Measurements from ENCODE around the gene FARS2. TPM values are rescaled to one million over a fixed set of nuclear protein-coding genes. Genes with fewer than 3 reads are reported as not detected.

Gene FARS2
- total RNA-seq, 2 donors from 2014 or later, result 16.2 to 18.3 TPM

- H3K27ac ChIP-seq (ENCODE audit: low read depth, low read length), result no peak overlapping the region
- Mint-ChIP-seq H3K27ac (no peak overlapping the region), H3K36me3 (ENCODE audit: low read depth) (no peaks in the 10 kb centered on the region), H3K4me1 (peaks cover 16% of the 10 kb centered on the region), H3K9me3 (no peaks in the 10 kb centered on the region), H3K27me3 (ENCODE audit: insufficient read depth) (no peaks in the 10 kb centered on the region), H3K4me3 (no peak overlapping the region)
- WGBS, 2 experiments (ENCODE audit: insufficient coverage in 1 of 2, insufficient read length in 1 of 2), result 91 to 92% methylated on average over 12 to 14 of the region's 14 CpGs
- no peak for DNase-seq
- H3K4me1 ChIP-seq (ENCODE audit: control insufficient read depth, insufficient read depth, low read length), result no peaks in the 10 kb centered on the region
- no peak for TF ChIP-seq CTCF (conservative IDR thresholded peaks at IDR 0.05)
- H3K9ac ChIP-seq (ENCODE audit: extremely low read depth, low read length, poor library complexity, severe bottlenecking), result no peak overlapping the region
- no peaks in the 10 kb centered on the region for H3K9me3 ChIP-seq (ENCODE audit: control insufficient read depth, low read length)
- no peak overlapping the region for H3K4me3 ChIP-seq (ENCODE audit: low read length)
- H3K27me3 ChIP-seq (ENCODE audit: control insufficient read depth, insufficient read depth, low read length, poor library complexity, severe bottlenecking), result no peaks in the 10 kb centered on the region
- no peaks in the 10 kb centered on the region for H3K36me3 ChIP-seq (ENCODE audit: control insufficient read depth, insufficient read depth, low read length)
Observed at GRCh38 chr6:5710516-5710915, 449.2 kb downstream of the FARS2 start.

GRCh38 chr6:5710936-5711335 lies 449.6 kb downstream of the FARS2 start:
- peaks cover 2% of the 10 kb centered on the region for H3K36me3 Mint-ChIP-seq (ENCODE audit: low read depth)
- TF ChIP-seq CTCF (conservative IDR thresholded peaks at IDR 0.05), result no peak
- DNase-seq, result no peak
- H3K4me1 Mint-ChIP-seq, result peaks cover 16% of the 10 kb centered on the region
- H3K4me1 ChIP-seq (ENCODE audit: control insufficient read depth, insufficient read depth, low read length), result no peaks in the 10 kb centered on the region
- H3K4me3 Mint-ChIP-seq, result no peak overlapping the region
- no peaks in the 10 kb centered on the region for H3K27me3 ChIP-seq (ENCODE audit: control insufficient read depth, insufficient read depth, low read length, poor library complexity, severe bottlenecking)
- H3K4me3 ChIP-seq (ENCODE audit: low read length), result no peak overlapping the region
- H3K27me3 Mint-ChIP-seq (ENCODE audit: insufficient read depth), result peaks cover 1% of the 10 kb centered on the region
- no peaks in the 10 kb centered on the region for H3K9me3 ChIP-seq (ENCODE audit: control insufficient read depth, low read length)
- 97 to 100% methylated on average over 1 of the region's 4 CpGs for WGBS, 2 experiments (ENCODE audit: insufficient coverage in 1 of 2, insufficient read length in 1 of 2)
- H3K27ac ChIP-seq (ENCODE audit: low read depth, low read length), result no peak overlapping the region
- no peak overlapping the region for H3K27ac Mint-ChIP-seq
- no peaks in the 10 kb centered on the region for H3K36me3 ChIP-seq (ENCODE audit: control insufficient read depth, insufficient read depth, low read length)
- H3K9me3 Mint-ChIP-seq, result peaks cover 3% of the 10 kb centered on the region
- no peak overlapping the region for H3K9ac ChIP-seq (ENCODE audit: extremely low read depth, low read length, poor library complexity, severe bottlenecking)

- Histone ChIP-seq H3K9me3 (ENCODE audit: control insufficient read depth, low read length) (peaks cover 14% of the 10 kb centered on the region), H3K27me3 (ENCODE audit: control insufficient read depth, insufficient read depth, low read length, poor library complexity, severe bottlenecking) (no peaks in the 10 kb centered on the region), H3K4me3 (ENCODE audit: low read length) (no peak overlapping the region), H3K27ac (ENCODE audit: low read depth, low read length) (no peak overlapping the region), H3K9ac (ENCODE audit: extremely low read depth, low read length, poor library complexity, severe bottlenecking) (no peak overlapping the region), H3K36me3 (ENCODE audit: control insufficient read depth, insufficient read depth, low read length) (no peaks in the 10 kb centered on the region), H3K4me1 (ENCODE audit: control insufficient read depth, insufficient read depth, low read length) (no peaks in the 10 kb centered on the region)
- Mint-ChIP-seq H3K4me1 (peaks cover 16% of the 10 kb centered on the region), H3K36me3 (ENCODE audit: low read depth) (peaks cover 9% of the 10 kb centered on the region), H3K4me3 (no peak overlapping the region), H3K27ac (no peak overlapping the region), H3K9me3 (peaks cover 16% of the 10 kb centered on the region), H3K27me3 (ENCODE audit: insufficient read depth) (peaks cover 2% of the 10 kb centered on the region)
- WGBS, 2 experiments (ENCODE audit: insufficient coverage in 1 of 2, insufficient read length in 1 of 2), result 77 to 91% methylated on average over 7 to 10 of the region's 10 CpGs
- DNase-seq, result no peak
- no peak for TF ChIP-seq CTCF (conservative IDR thresholded peaks at IDR 0.05)
Observed at GRCh38 chr6:5712349-5713215, 451.3 kb downstream of the FARS2 start.
